ENCODE measurements around the gene TAF8.

GRCh38 chr6:42099340-42100028 is 49.2 kb downstream of the TAF8 start:
- TF ChIP-seq CTCF (IDR thresholded peaks at IDR 0.05; ENCODE audit: insufficient read depth, low read length) (no peak), POLR2AphosphoS5 (IDR thresholded peaks at IDR 0.05; ENCODE audit: low read depth) (no peak), REST (IDR thresholded peaks at IDR 0.05; ENCODE audit: insufficient replicate concordance, low read depth) (no peak), GABPA (IDR thresholded peaks at IDR 0.05; ENCODE audit: low read depth) (no peak)
